SU-DHL-6 (cell line): ENCODE results near the gene KRTAP5-6.

ENCODE experiments used
- H2AFZ ChIP-seq: fragments of 200-600 bp; sonication (generic); 2 replicates; pipeline ENCODE4 v1.6.1; 2014; ENCODE audit warnings: low read depth, mild to moderate bottlenecking, moderate library complexity, mixed read lengths, antibody characterized with exemption, low read length; ENCODE audit not compliant: severe bottlenecking
- H3F3A ChIP-seq: fragments of 200-600 bp; shearing (Covaris generic); 2 replicates; pipeline ENCODE4 v1.6.0; 2016; ENCODE audit warnings: antibody characterized with exemption, mild to moderate bottlenecking; ENCODE audit not compliant: insufficient read depth
- H3K27ac ChIP-seq: fragments of 200-600 bp; sonication (generic); 2 replicates; pipeline ENCODE4 v1.5.1; 2016; ENCODE audit warnings: low read depth, mild to moderate bottlenecking, low read length, moderate library complexity, mixed read lengths
- H3K27me3 ChIP-seq: fragments of 200-600 bp; sonication (generic), shearing (Covaris generic); 2 replicates; pipeline ENCODE4 v1.6.0; 2014; ENCODE audit warnings: mild to moderate bottlenecking, low read length
- H3K36me3 ChIP-seq: fragments of 200-600 bp; sonication (generic); 2 replicates; pipeline ENCODE4 v1.6.1; 2014; ENCODE audit warnings: mild to moderate bottlenecking, low read length, mixed read lengths
- H3K4me2 ChIP-seq: fragments of 300-600, 200-600 bp; shearing (Covaris generic), sonication (generic); 2 replicates; pipeline ENCODE4 v1.6.0; 2014; ENCODE audit warnings: low read length, low read depth, mild to moderate bottlenecking; ENCODE audit not compliant: poor library complexity, severe bottlenecking
- H3K4me3 ChIP-seq: fragments of 200-600 bp; sonication (generic); 2 replicates; pipeline ENCODE4 v1.5.1; 2014; ENCODE audit warnings: antibody characterized with exemption, low read length, mild to moderate bottlenecking, mixed read lengths; ENCODE audit not compliant: insufficient read depth, poor library complexity, severe bottlenecking
- H3K79me2 ChIP-seq: fragments of 200-600 bp; sonication (generic); 2 replicates; pipeline ENCODE4 v1.6.1; 2014; ENCODE audit warnings: mild to moderate bottlenecking, low read length, moderate library complexity; ENCODE audit not compliant: insufficient read depth
- H3K9ac ChIP-seq: fragments of 200-600 bp; sonication (generic); 2 replicates; pipeline ENCODE4 v1.7.0; 2014; ENCODE audit warnings: mild to moderate bottlenecking, low read length
- H3K9me2 ChIP-seq: fragments of 200-600 bp; sonication (generic); replicated peaks from 2 replicates; pipeline ENCODE4 v1.6.1; 2014; ENCODE audit warnings: low read length; ENCODE audit not compliant: insufficient read depth
- H3K9me3 ChIP-seq: fragments of 200-600 bp; sonication (generic); 2 replicates; pipeline ENCODE4 v1.6.1; 2014; ENCODE audit warnings: low read length, mixed read lengths; ENCODE audit not compliant: insufficient read depth
- H4K20me1 ChIP-seq: fragments of 200-600 bp; sonication (generic); 2 replicates; pipeline ENCODE4 v1.6.1; 2014; ENCODE audit warnings: low read depth, mild to moderate bottlenecking, antibody characterized with exemption, low read length, moderate library complexity, mixed read lengths
- EZH2phosphoT487 ChIP-seq: fragments of 200-600 bp; sonication (generic), shearing (Covaris generic); conservative IDR thresholded peaks from 2 replicates; pipeline ENCODE4 v1.6.1; 2018; ENCODE audit warnings: mild to moderate bottlenecking, antibody characterized with exemption, low read length, moderate library complexity, mixed read lengths
- TF ChIP-seq, protein P1 (sequence below): fragments of 200-600 bp; sonication (generic); IDR thresholded peaks from one replicate; pipeline ENCODE4 v1.5.1; 2017; ENCODE audit warnings: antibody characterized with exemption, mild to moderate bottlenecking, low read length, moderate library complexity; ENCODE audit not compliant: insufficient read depth, poor library complexity, severe bottlenecking

Gene KRTAP5-6

DNA sequence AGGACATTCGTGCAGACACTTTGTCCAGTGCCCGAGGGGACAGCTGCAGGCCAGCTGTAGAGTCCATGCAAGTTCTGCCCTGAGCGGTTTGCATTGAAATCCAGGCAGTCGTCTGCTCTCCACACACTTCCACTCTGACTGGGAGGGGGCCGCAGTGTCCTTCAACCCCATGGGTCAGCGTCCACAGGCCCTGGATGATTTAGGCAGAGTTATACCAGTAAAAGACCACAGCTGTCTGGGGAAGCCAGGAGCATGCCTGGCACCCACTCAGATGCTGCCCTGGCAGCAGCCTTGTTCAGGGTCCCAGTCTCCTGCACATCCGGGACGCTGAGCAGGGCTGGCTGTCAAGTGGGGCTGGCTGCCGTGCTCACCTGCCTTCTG is 40.9 kb upstream of the KRTAP5-6 start:
- H3K9ac ChIP-seq: no peak overlapping the region
- H3K4me2 ChIP-seq: no peak overlapping the region
- H2AFZ ChIP-seq: no peak overlapping the region
- no peaks in the 10 kb centered on the region for H3K79me2 ChIP-seq
- no peak overlapping the region for H3K27ac ChIP-seq
- H3K9me2 ChIP-seq: no peaks in the 10 kb centered on the region
- no peaks in the 10 kb centered on the region for H3K27me3 ChIP-seq
- no peaks in the 10 kb centered on the region for H4K20me1 ChIP-seq
- H3K9me3 ChIP-seq: no peaks in the 10 kb centered on the region
- H3K36me3 ChIP-seq: no peaks in the 10 kb centered on the region
- TF ChIP-seq, protein P1, sequence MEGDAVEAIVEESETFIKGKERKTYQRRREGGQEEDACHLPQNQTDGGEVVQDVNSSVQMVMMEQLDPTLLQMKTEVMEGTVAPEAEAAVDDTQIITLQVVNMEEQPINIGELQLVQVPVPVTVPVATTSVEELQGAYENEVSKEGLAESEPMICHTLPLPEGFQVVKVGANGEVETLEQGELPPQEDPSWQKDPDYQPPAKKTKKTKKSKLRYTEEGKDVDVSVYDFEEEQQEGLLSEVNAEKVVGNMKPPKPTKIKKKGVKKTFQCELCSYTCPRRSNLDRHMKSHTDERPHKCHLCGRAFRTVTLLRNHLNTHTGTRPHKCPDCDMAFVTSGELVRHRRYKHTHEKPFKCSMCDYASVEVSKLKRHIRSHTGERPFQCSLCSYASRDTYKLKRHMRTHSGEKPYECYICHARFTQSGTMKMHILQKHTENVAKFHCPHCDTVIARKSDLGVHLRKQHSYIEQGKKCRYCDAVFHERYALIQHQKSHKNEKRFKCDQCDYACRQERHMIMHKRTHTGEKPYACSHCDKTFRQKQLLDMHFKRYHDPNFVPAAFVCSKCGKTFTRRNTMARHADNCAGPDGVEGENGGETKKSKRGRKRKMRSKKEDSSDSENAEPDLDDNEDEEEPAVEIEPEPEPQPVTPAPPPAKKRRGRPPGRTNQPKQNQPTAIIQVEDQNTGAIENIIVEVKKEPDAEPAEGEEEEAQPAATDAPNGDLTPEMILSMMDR: no peak
- no peak for TF ChIP-seq EZH2phosphoT487
- H3K4me3 ChIP-seq: no peak overlapping the region
- no peaks in the 10 kb centered on the region for H3F3A ChIP-seq

DNA sequence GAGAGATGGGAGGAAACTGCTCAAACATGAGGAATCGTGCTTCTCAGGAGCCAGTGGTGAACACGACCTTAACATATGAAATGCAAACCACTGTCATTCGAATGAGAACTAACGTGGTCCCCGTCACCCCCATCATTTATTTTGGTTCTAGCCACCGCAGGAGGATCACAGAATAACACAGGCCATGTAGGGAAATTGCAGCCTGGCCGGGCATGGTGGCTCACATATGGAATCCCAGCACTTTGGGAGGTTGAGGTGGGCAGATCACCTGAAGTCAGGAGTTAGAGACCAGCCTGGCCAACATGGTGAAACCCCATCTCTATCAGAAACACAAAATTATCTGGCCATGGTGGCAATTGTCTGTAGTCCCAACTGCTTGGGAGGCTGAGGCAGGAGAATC is 40.3 kb upstream of the KRTAP5-6 start:
- H4K20me1 ChIP-seq: no peaks in the 10 kb centered on the region
- no peak overlapping the region for H3K9ac ChIP-seq
- H3K9me3 ChIP-seq: no peaks in the 10 kb centered on the region
- no peaks in the 10 kb centered on the region for H3K9me2 ChIP-seq
- no peaks in the 10 kb centered on the region for H3K36me3 ChIP-seq
- H3K79me2 ChIP-seq: no peaks in the 10 kb centered on the region
- no peak overlapping the region for H3K27ac ChIP-seq
- H3K27me3 ChIP-seq: no peaks in the 10 kb centered on the region
- no peak overlapping the region for H2AFZ ChIP-seq
- TF ChIP-seq EZH2phosphoT487: no peak
- TF ChIP-seq, protein P1: no peak
- no peak overlapping the region for H3K4me2 ChIP-seq
- no peak overlapping the region for H3K4me3 ChIP-seq
- no peaks in the 10 kb centered on the region for H3F3A ChIP-seq

DNA sequence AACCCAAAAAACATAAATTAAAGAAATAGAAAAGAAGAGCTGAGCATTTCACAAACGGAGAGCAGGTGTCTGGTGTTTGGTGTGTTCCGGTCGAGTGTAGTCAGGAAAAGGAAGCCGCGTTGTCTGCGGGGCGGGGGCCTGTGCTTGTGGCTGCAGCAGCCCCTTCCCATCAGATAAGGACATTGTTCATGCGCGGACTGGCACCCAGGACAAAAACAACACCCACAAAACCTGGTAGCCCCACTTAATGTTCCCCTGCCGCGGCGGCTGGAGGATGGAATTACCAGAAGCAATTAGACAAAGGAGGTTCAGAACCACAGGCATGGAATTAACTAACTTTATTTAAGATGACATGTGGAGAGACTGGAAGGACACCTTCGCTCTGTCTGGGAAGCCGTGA is 37.5 kb upstream of the KRTAP5-6 start:
- Histone ChIP-seq H3K79me2 (no peaks in the 10 kb centered on the region), H3K27ac (no peak overlapping the region), H3K9ac (no peak overlapping the region), H3K4me3 (no peak overlapping the region), H3F3A (no peaks in the 10 kb centered on the region), H3K9me3 (no peaks in the 10 kb centered on the region), H3K27me3 (no peaks in the 10 kb centered on the region), H2AFZ (no peak overlapping the region), H3K4me2 (no peak overlapping the region), H4K20me1 (no peaks in the 10 kb centered on the region), H3K9me2 (no peaks in the 10 kb centered on the region), H3K36me3 (no peaks in the 10 kb centered on the region)
- TF ChIP-seq, protein P1: no peak
- TF ChIP-seq EZH2phosphoT487: no peak
